Hepatocyte (in vitro differentiated cells): ENCODE measurements around the gene MFSD11. TPM values are rescaled to one million over a fixed set of nuclear protein-coding genes. Genes with fewer than 3 reads are reported as not detected.
"Not testable (repeated sequence)": the region's sequence is repeated elsewhere in the genome, so short reads cannot be mapped to it uniquely, and the experiment has no call there.

Experiments used
- DNase-seq: peaks from one replicate; pipeline ENCODE4 v3.0.0-alpha.2; 2016; ENCODE audit warnings: low spot score
- H2AFZ ChIP-seq: fragments of 200-600 bp; sonication (generic); 2 replicates; pipeline ENCODE4 v1.6.0; 2016; ENCODE audit warnings: antibody characterized with exemption, mild to moderate bottlenecking
- H3K27ac ChIP-seq: fragments of 200-600 bp; sonication (generic); 2 replicates; pipeline ENCODE4 v1.5.1; 2016; ENCODE audit warnings: mild to moderate bottlenecking
- H3K27me3 ChIP-seq: fragments of 200-600 bp; sonication (generic); 2 replicates; pipeline ENCODE4 v1.6.1; 2016
- H3K36me3 ChIP-seq: fragments of 200-600 bp; sonication (generic); replicated peaks from 2 replicates; pipeline ENCODE4 v1.5.1; 2016; ENCODE audit warnings: low read depth; ENCODE audit not compliant: insufficient read depth
- H3K4me1 ChIP-seq: fragments of 200-600 bp; sonication (generic); 2 replicates; pipeline ENCODE4 v1.5.1; 2016; ENCODE audit warnings: mild to moderate bottlenecking, moderate library complexity; ENCODE audit not compliant: insufficient read depth
- H3K4me2 ChIP-seq: fragments of 200-600 bp; sonication (generic); 2 replicates; pipeline ENCODE4 v1.6.0; 2016
- H3K4me3 ChIP-seq: fragments of 200-600 bp; sonication (generic); 2 replicates; pipeline ENCODE4 v1.5.1; 2016; ENCODE audit warnings: mild to moderate bottlenecking
- H3K79me2 ChIP-seq: fragments of 200-600 bp; sonication (generic); 2 replicates; pipeline ENCODE4 v1.6.0; 2017; ENCODE audit warnings: mild to moderate bottlenecking
- H3K9me2 ChIP-seq: fragments of 200-600 bp; sonication (generic); replicated peaks from 2 replicates; pipeline ENCODE4 v1.6.0; 2017; ENCODE audit warnings: mild to moderate bottlenecking; ENCODE audit not compliant: insufficient read depth
- H3K9me3 ChIP-seq: fragments of 200-600 bp; sonication (generic); 2 replicates; pipeline ENCODE4 v1.5.1; 2016; ENCODE audit warnings: low read depth, mild to moderate bottlenecking
- H4K20me1 ChIP-seq: fragments of 200-600 bp; sonication (generic); 2 replicates; pipeline ENCODE4 v1.6.0; 2016; ENCODE audit warnings: mild to moderate bottlenecking; ENCODE audit not compliant: insufficient read depth, poor library complexity, severe bottlenecking
- EZH2 ChIP-seq: fragments of 200-600 bp; sonication (generic); IDR thresholded peaks from 2 replicates; pipeline ENCODE4 v1.6.1; 2016; ENCODE audit warnings: antibody characterized with exemption, mild to moderate bottlenecking, borderline replicate concordance
- EZH2phosphoT487 ChIP-seq: fragments of 200-600 bp; sonication (generic); IDR thresholded peaks from one replicate; pipeline ENCODE4 v1.6.1; 2018; ENCODE audit warnings: antibody characterized with exemption, mild to moderate bottlenecking, low read depth, moderate library complexity; ENCODE audit not compliant: unreplicated experiment, severe bottlenecking
- WGBS: methylation state at CpG from one replicate; pipeline ENCODE4 v1.1.6; 2016; ENCODE audit warnings: low lambda C conversion rate; ENCODE audit errors: missing lambda C conversion rate; 5-methylcytosine and 5-hydroxymethylcytosine counted together
- polyA plus RNA-seq: library from polyadenylated mRNA; unstranded; fragments of >200 nt; fragmentation: Nextera tagmentation; extraction: Ambion mirVana; gene quantifications from 2 replicates; pipeline ENCODE4 v1.2.1, GENCODE V29; 2016
- total RNA-seq: library from RNA; depleted of rRNA; stranded (reverse); fragments of >200 nt; gene quantifications from 2 replicates; pipeline ENCODE4 v1.2.3, GENCODE V29; 2014
- TF ChIP-seq, protein P1 (sequence below): fragments of 200-600 bp; sonication (generic); IDR thresholded peaks from 2 replicates; pipeline ENCODE4 v1.5.1; 2016; ENCODE audit warnings: antibody characterized with exemption, mild to moderate bottlenecking; ENCODE audit not compliant: poor library complexity

MFSD11 gene
- total and polyA plus RNA-seq, 2 experiments from 2014 or later, result 43.5 to 66.6 TPM

DNA sequence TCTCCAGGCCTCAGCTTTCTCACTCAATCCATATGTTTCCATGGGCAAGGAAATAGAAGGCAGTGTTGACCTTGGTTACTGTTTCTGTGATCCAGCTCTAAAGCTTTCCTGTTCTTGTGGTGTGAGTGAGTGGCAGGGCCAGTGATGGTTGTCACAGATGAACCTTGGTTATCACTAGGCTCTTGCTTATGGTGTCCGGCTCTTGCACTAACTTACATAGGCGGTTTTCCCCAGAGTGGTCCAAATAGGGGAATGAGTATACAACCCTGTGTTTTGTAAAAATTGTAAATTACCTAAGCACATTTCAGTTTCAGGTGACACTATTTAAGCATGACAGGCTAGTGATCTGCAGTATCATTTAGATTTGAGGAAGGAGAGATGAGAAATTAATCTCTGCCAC, 6.8 kb downstream of the MFSD11 start:
- Histone ChIP-seq H3K4me3 (no peak overlapping the region), H3K4me2 (no peak overlapping the region), H3K36me3 (peaks cover 4% of the 10 kb centered on the region)

DNA sequence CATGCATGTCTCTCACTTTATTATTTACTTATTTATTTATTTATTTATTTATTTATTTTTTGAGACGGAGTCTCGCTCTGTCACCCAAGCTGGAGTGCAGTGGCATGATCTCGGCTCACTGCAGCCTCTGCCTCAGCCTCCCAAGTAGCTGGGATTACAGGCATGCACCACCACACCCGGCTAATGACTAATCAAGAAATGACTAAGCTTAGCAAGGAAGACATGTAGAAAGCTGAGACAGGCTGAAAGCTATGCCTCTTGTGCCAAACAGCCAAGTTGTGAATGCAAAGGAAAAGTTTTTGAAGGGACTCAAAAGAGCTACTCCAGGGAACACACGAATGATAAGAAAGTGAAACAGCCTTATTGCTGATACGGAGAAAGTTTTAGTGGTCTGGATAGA, 7.9 kb downstream of the MFSD11 start:
- not testable (repeated sequence) for H3K9me3 ChIP-seq, H2AFZ ChIP-seq, H3K9me2 ChIP-seq, H3K27me3 ChIP-seq, DNase-seq, H3K4me2 ChIP-seq, H3K36me3 ChIP-seq, H3K4me3 ChIP-seq, H3K4me1 ChIP-seq, H3K27ac ChIP-seq, H4K20me1 ChIP-seq
- H3K79me2 ChIP-seq, result peaks cover 13% of the 10 kb centered on the region
- whole genome bisulfite sequencing, result 87% methylated on average over 6 of the region's 6 CpGs

More for the DNA sequence above, 6.8 kb downstream of the MFSD11 start:
- peaks cover 19% of the 10 kb centered on the region for H3K79me2 ChIP-seq
- H3K9me3 ChIP-seq, result no peaks in the 10 kb centered on the region
- no peaks in the 10 kb centered on the region for H4K20me1 ChIP-seq
- H3K4me1 ChIP-seq, result peaks cover 9% of the 10 kb centered on the region
- no peak overlapping the region for H3K27ac ChIP-seq
- no peak overlapping the region for H2AFZ ChIP-seq
- H3K9me2 ChIP-seq, result no peaks in the 10 kb centered on the region
- TF ChIP-seq EZH2, result no peak
- TF ChIP-seq EZH2phosphoT487, result no peak
- TF ChIP-seq, protein P1, sequence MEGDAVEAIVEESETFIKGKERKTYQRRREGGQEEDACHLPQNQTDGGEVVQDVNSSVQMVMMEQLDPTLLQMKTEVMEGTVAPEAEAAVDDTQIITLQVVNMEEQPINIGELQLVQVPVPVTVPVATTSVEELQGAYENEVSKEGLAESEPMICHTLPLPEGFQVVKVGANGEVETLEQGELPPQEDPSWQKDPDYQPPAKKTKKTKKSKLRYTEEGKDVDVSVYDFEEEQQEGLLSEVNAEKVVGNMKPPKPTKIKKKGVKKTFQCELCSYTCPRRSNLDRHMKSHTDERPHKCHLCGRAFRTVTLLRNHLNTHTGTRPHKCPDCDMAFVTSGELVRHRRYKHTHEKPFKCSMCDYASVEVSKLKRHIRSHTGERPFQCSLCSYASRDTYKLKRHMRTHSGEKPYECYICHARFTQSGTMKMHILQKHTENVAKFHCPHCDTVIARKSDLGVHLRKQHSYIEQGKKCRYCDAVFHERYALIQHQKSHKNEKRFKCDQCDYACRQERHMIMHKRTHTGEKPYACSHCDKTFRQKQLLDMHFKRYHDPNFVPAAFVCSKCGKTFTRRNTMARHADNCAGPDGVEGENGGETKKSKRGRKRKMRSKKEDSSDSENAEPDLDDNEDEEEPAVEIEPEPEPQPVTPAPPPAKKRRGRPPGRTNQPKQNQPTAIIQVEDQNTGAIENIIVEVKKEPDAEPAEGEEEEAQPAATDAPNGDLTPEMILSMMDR, result no peak
- 98% methylated on average over 2 of the region's 2 CpGs for WGBS
- no peak for DNase-seq
- H3K27me3 ChIP-seq, result no peaks in the 10 kb centered on the region

DNA sequence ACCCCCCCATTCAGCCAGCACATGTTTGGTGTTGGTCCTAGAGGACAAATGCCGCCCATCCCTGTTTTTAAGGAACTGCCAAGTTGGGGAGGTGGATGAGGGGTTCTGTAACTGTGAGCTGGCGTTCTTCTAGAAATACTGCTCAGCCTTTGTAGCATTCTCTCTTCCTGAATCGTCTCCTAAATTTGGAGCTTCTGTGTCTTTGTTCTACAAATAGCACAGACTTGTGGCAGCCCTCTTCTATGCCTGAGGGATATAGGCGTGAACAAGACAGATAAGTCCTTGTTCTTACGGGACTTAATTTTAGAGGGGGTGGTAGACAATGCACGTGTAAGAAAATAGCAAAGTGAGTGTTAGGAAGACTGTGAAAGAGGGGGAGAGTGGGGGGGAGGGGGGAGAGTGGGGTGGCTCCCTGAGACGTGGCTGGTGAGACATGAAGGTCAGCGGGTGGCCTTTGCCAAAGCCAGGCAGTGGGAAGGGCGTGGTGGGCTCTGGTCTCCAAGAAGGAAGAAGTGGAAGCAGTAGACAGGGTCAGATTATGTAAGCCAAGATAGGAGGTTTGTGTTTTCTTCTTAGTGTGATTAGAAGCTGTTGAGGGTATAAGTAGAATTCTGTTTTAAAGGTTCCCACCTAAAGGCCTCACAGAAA, 9.9 kb downstream of the MFSD11 start:
- Histone ChIP-seq H3K9me2 (no peaks in the 10 kb centered on the region), H3K4me1 (no peaks in the 10 kb centered on the region), H3K4me3 (no peak overlapping the region), H2AFZ (no peak overlapping the region), H4K20me1 (no peaks in the 10 kb centered on the region), H3K9me3 (no peaks in the 10 kb centered on the region), H3K27ac (no peak overlapping the region), H3K27me3 (no peaks in the 10 kb centered on the region), H3K36me3 (peaks cover 4% of the 10 kb centered on the region), H3K79me2 (peaks cover 6% of the 10 kb centered on the region), H3K4me2 (no peak overlapping the region)
- 93% methylated on average over 6 of the region's 9 CpGs for WGBS
- no peak for DNase-seq
- TF ChIP-seq, protein P1, result no peak
- TF ChIP-seq EZH2 (no peak), EZH2phosphoT487 (no peak)

DNA sequence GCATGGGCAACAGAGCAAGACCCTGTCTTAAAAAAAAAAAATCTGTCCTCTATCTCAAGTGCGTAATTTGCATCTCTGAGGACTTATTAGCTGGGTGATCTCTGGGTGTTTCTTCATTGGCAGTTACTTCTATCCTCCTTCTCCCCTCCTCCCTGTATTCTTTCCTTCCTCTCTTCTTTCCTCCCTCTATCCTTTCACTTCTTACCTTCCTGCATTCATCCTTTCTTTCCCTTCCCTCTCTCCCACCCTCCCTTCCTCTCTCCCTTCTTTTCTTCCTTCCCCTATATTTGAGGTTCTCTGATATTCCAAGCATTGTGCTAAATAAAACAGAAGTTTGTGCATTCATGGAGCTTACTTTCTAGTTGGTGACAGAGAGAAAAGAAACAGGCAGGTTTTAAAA, 10.7 kb downstream of the MFSD11 start:
- no peaks in the 10 kb centered on the region for H3K9me3 ChIP-seq
- TF ChIP-seq, protein P1, result no peak
- TF ChIP-seq EZH2phosphoT487, result no peak
- no peak for TF ChIP-seq EZH2
- no peaks in the 10 kb centered on the region for H4K20me1 ChIP-seq
- H3K9me2 ChIP-seq, result no peaks in the 10 kb centered on the region
- no peak overlapping the region for H3K27ac ChIP-seq
- no peak overlapping the region for H2AFZ ChIP-seq
- peaks cover 6% of the 10 kb centered on the region for H3K79me2 ChIP-seq
- no peak for DNase-seq
- no peaks in the 10 kb centered on the region for H3K27me3 ChIP-seq
- no peak overlapping the region for H3K4me2 ChIP-seq
- peaks cover 4% of the 10 kb centered on the region for H3K36me3 ChIP-seq
- H3K4me3 ChIP-seq, result no peak overlapping the region
- WGBS, result 100% methylated on average over 1 of the region's 1 CpG
- no peaks in the 10 kb centered on the region for H3K4me1 ChIP-seq
